Measurements from ENCODE around the gene AP4B1. TPM values are rescaled to one million over a fixed set of nuclear protein-coding genes. Genes with fewer than 3 reads are reported as not detected.
A peak's percentile ranks its signal among the peaks of the same experiment; 100 is the strongest.
"Not testable (repeated sequence)": the region's sequence is repeated elsewhere in the genome, so short reads cannot be mapped to it uniquely, and the experiment has no call there.

AP4B1 gene
- 10 to 100 TPM; 12.6 to 14.0 (median 13.3) TPM for total RNA-seq (2021; fragmentation: NEBNext Ultra II Directional; extraction: Animal tissue kit (Norgen Biotek cat#: 25700))
- long read RNA-seq, transcript AP4B1-204 (10 exons, 2,818 nt), result major isoform, 17 of 27 reads
- long read RNA-seq, partial matches to known transcripts, result 2 of 27 reads
- long read RNA-seq, other reads (novel, unspliced or antisense), result 6 of 27 reads

GRCh38 chr1:113904674-113905434, at the start of gene AP4B1, which contains the start of gene DCLRE1B:
TSS of gene AP4B1 (minus strand) at chr1:113904799. CDS start at chr1:113904717, 82 bp downstream.
TSS of gene DCLRE1B (plus strand) at chr1:113905326. CDS start at chr1:113905587, 261 bp downstream.
- DNase-seq, result peak; percentile 100
- Mint-ChIP-seq H3K27ac (peak within 1 kb of the TSS; percentile 97), H3K4me3 (peak within 1 kb of the TSS; percentile 89), H3K36me3 (ENCODE audit: low read depth) (peaks cover 19% of the 10 kb centered on the region), H3K27me3 (ENCODE audit: insufficient read depth) (no peaks in the 10 kb centered on the region), H3K4me1 (ENCODE audit: low read depth) (peaks cover 25% of the 10 kb centered on the region), H3K9me3 (no peaks in the 10 kb centered on the region)
- peak; percentile 87 for TF ChIP-seq CTCF (IDR thresholded peaks at IDR 0.05)

GRCh38 chr1:113951719-113952118, 47.1 kb upstream of the AP4B1 start:
- Mint-ChIP-seq H3K36me3 (ENCODE audit: low read depth) (peaks cover 5% of the 10 kb centered on the region), H3K27me3 (ENCODE audit: insufficient read depth) (no peaks in the 10 kb centered on the region), H3K27ac (no peak overlapping the region)

GRCh38 chr1:113950908-113951307, 46.3 kb upstream of the AP4B1 start:
- Mint-ChIP-seq H3K27ac (no peak overlapping the region), H3K36me3 (ENCODE audit: low read depth) (no peaks in the 10 kb centered on the region), H3K9me3 (no peaks in the 10 kb centered on the region), H3K4me1 (ENCODE audit: low read depth) (peaks cover 26% of the 10 kb centered on the region), H3K27me3 (ENCODE audit: insufficient read depth) (no peaks in the 10 kb centered on the region), H3K4me3 (no peak overlapping the region)
- no peak for TF ChIP-seq CTCF (IDR thresholded peaks at IDR 0.05)
- no peak for DNase-seq

More at GRCh38 chr1:113951719-113952118, 47.1 kb upstream of the AP4B1 start:
- DNase-seq, result no peak
- no peak for TF ChIP-seq CTCF (IDR thresholded peaks at IDR 0.05)
- H3K9me3 Mint-ChIP-seq, result no peaks in the 10 kb centered on the region
- peaks cover 18% of the 10 kb centered on the region for H3K4me1 Mint-ChIP-seq (ENCODE audit: low read depth)
- H3K4me3 Mint-ChIP-seq, result no peak overlapping the region

- Mint-ChIP-seq H3K27me3 (ENCODE audit: insufficient read depth) (no peaks in the 10 kb centered on the region), H3K27ac (no peak overlapping the region), H3K4me3 (no peak overlapping the region), H3K36me3 (ENCODE audit: low read depth) (peaks cover 11% of the 10 kb centered on the region), H3K9me3 (no peaks in the 10 kb centered on the region), H3K4me1 (ENCODE audit: low read depth) (peaks cover 28% of the 10 kb centered on the region)
- DNase-seq, result no peak
- TF ChIP-seq CTCF (IDR thresholded peaks at IDR 0.05), result peak; percentile 81
Observed at GRCh38 chr1:113949007-113949406, 44.4 kb upstream of the AP4B1 start.

GRCh38 chr1:113948151-113948550, 43.6 kb upstream of the AP4B1 start:
- not testable (repeated sequence) for H3K9me3 Mint-ChIP-seq, DNase-seq, H3K27ac Mint-ChIP-seq

More at GRCh38 chr1:113948151-113948550, 43.6 kb upstream of the AP4B1 start:
- H3K4me3 Mint-ChIP-seq; H3K27me3 Mint-ChIP-seq (ENCODE audit: insufficient read depth): not testable (repeated sequence)
- peaks cover 28% of the 10 kb centered on the region for H3K4me1 Mint-ChIP-seq (ENCODE audit: low read depth)
- H3K36me3 Mint-ChIP-seq (ENCODE audit: low read depth), result peaks cover 15% of the 10 kb centered on the region

Measured in HFFc6 (cell line).